Activated CD4-positive, alpha-beta T cell treated with anti-CD3 and anti-CD28 coated beads for 36 hours (primary cell): ENCODE data around the gene SOX6. TPM values are rescaled to one million over a fixed set of nuclear protein-coding genes. Genes with fewer than 3 reads are reported as not detected.

Experiments
- ATAC-seq: fragments of 200-7000 bp; cut with Tn5 transposase; one replicate; pipeline ENCODE4 v1.10.0; 2021; ENCODE audit warnings: mild to moderate bottlenecking, moderate library complexity
- CTCF ChIA-PET: fragments of 350-600 bp; sonication (Branson Sonifier 250); formaldehyde crosslinking; loops from one replicate; lab custom pipeline; 2021; ENCODE audit warnings: antibody characterized with exemption; lab: Charles Lee
- POLR2A ChIA-PET: fragments of 350-600 bp; sonication (Branson Sonifier 250); formaldehyde crosslinking; loops from one replicate; lab custom pipeline; 2021; ENCODE audit warnings: antibody characterized with exemption, inconsistent platforms; lab: Charles Lee
- DNase-seq: peaks from one replicate; pipeline ENCODE4 v3.0.0-alpha.2; 2020
- H3K27ac Mint-ChIP-seq: one replicate; pipeline ENCODE4 v1.8.0; 2021; ENCODE audit warnings: mixed read lengths
- H3K27me3 Mint-ChIP-seq: one replicate; pipeline ENCODE4 v1.8.0; 2021; ENCODE audit warnings: mixed read lengths
- H3K36me3 Mint-ChIP-seq: one replicate; pipeline ENCODE4 v1.8.0; 2021; ENCODE audit warnings: low read depth, mixed read lengths
- H3K4me1 Mint-ChIP-seq: one replicate; pipeline ENCODE4 v1.8.0; 2021; ENCODE audit warnings: mixed read lengths
- H3K4me3 Mint-ChIP-seq: one replicate; pipeline ENCODE4 v1.8.0; 2021; ENCODE audit warnings: mild to moderate bottlenecking, moderate library complexity, mixed read lengths
- H3K9me3 Mint-ChIP-seq: one replicate; pipeline ENCODE4 v1.8.0; 2021; ENCODE audit warnings: low read depth, mixed read lengths
- intact Hi-C, 2 experiments: fragments of 100-400 bp; cut with DNase I in 1 of 2; cut with micrococcal nuclease in 1 of 2; formaldehyde crosslinking; loops; one replicate each; pipeline versions ENCODE4 v1.14.2 to v1.15.1; 2022 to 2024; cut with DNase I, micrococcal nuclease
- total RNA-seq, 2 experiments: library from RNA; stranded (reverse); gene quantifications; one replicate each; pipeline ENCODE4 v1.2.3, GENCODE V29; 2021

SOX6 gene
- total RNA-seq, 2 experiments from 2014 or later: 0.46 TPM; not detected in 1

- no peak overlapping the region for H3K4me3 Mint-ChIP-seq
- no peak overlapping the region for H3K27ac Mint-ChIP-seq
- H3K4me1 Mint-ChIP-seq: no peaks in the 10 kb centered on the region
- no peaks in the 10 kb centered on the region for H3K9me3 Mint-ChIP-seq
- ChIA-PET POLR2A (no interaction called here), CTCF (no interaction called here)
- intact Hi-C loops: no loop called here
- H3K36me3 Mint-ChIP-seq: no peaks in the 10 kb centered on the region
- no peak for ATAC-seq
- H3K27me3 Mint-ChIP-seq: peaks cover 3% of the 10 kb centered on the region
- no peak for DNase-seq
Measured at GRCh38 chr11:16018931-16019330, 337.4 kb downstream of the SOX6 start.

- Mint-ChIP-seq H3K4me1 (no peaks in the 10 kb centered on the region), H3K27ac (no peak overlapping the region), H3K27me3 (peaks cover 3% of the 10 kb centered on the region), H3K4me3 (no peak overlapping the region), H3K36me3 (no peaks in the 10 kb centered on the region), H3K9me3 (no peaks in the 10 kb centered on the region)
- no peak for DNase-seq
- intact Hi-C loops: no loop called here
- ChIA-PET CTCF (no interaction called here), POLR2A (no interaction called here)
- no peak for ATAC-seq
Measured at GRCh38 chr11:16016468-16016829, 339.9 kb downstream of the SOX6 start.

GRCh38 chr11:16015741-16016467, 340.4 kb downstream of the SOX6 start:
- intact Hi-C loops: no loop called here
- no peaks in the 10 kb centered on the region for H3K36me3 Mint-ChIP-seq
- ATAC-seq: no peak

GRCh38 chr11:16013649-16014275, 342.6 kb downstream of the SOX6 start:
- Mint-ChIP-seq H3K4me3 (no peak overlapping the region), H3K4me1 (no peaks in the 10 kb centered on the region), H3K36me3 (no peaks in the 10 kb centered on the region), H3K9me3 (no peaks in the 10 kb centered on the region), H3K27ac (no peak overlapping the region), H3K27me3 (peaks cover 3% of the 10 kb centered on the region)
- intact Hi-C loops: no loop called here
- DNase-seq (no peak), ATAC-seq (no peak)
- CTCF ChIA-PET: no interaction called here
- POLR2A ChIA-PET: no interaction called here

More at GRCh38 chr11:16015741-16016467, 340.4 kb downstream of the SOX6 start:
- POLR2A ChIA-PET: no interaction called here
- H3K4me3 Mint-ChIP-seq: no peak overlapping the region
- H3K27me3 Mint-ChIP-seq: peaks cover 3% of the 10 kb centered on the region
- no peak for DNase-seq
- H3K27ac Mint-ChIP-seq: no peak overlapping the region
- H3K4me1 Mint-ChIP-seq: no peaks in the 10 kb centered on the region
- H3K9me3 Mint-ChIP-seq: no peaks in the 10 kb centered on the region
- CTCF ChIA-PET: no interaction called here

GRCh38 chr11:16013242-16013641, 343.1 kb downstream of the SOX6 start:
- H3K4me3 Mint-ChIP-seq: no peak overlapping the region
- ChIA-PET POLR2A (no interaction called here), CTCF (no interaction called here)
- no peak overlapping the region for H3K27ac Mint-ChIP-seq
- intact Hi-C loops: no loop called here
- peaks cover 3% of the 10 kb centered on the region for H3K27me3 Mint-ChIP-seq
- no peak for DNase-seq
- no peaks in the 10 kb centered on the region for H3K9me3 Mint-ChIP-seq
- ATAC-seq: no peak
- H3K4me1 Mint-ChIP-seq: no peaks in the 10 kb centered on the region
- H3K36me3 Mint-ChIP-seq: no peaks in the 10 kb centered on the region

GRCh38 chr11:16012125-16012751, 344.1 kb downstream of the SOX6 start:
- Mint-ChIP-seq H3K4me3 (no peak overlapping the region), H3K27ac (no peak overlapping the region), H3K9me3 (no peaks in the 10 kb centered on the region), H3K36me3 (no peaks in the 10 kb centered on the region), H3K27me3 (no peaks in the 10 kb centered on the region), H3K4me1 (no peaks in the 10 kb centered on the region)
- intact Hi-C loops: no loop called here
- ChIA-PET CTCF (no interaction called here), POLR2A (no interaction called here)
- no peak for ATAC-seq
- DNase-seq: no peak

- POLR2A ChIA-PET: no interaction called here
- H3K4me1 Mint-ChIP-seq: no peaks in the 10 kb centered on the region
- intact Hi-C loops: no loop called here
- no peak overlapping the region for H3K4me3 Mint-ChIP-seq
- H3K27ac Mint-ChIP-seq: no peak overlapping the region
- no peaks in the 10 kb centered on the region for H3K9me3 Mint-ChIP-seq
- DNase-seq (no peak), ATAC-seq (no peak)
- CTCF ChIA-PET: interaction anchor here (1.2 kb wide), 1 partner anchor 17 kb away, joined by 3 read pairs; no protein-coding TSS in a partner anchor
- H3K27me3 Mint-ChIP-seq: no peaks in the 10 kb centered on the region
- no peaks in the 10 kb centered on the region for H3K36me3 Mint-ChIP-seq
Measured at GRCh38 chr11:16011396-16011795, 344.9 kb downstream of the SOX6 start.

- intact Hi-C loops: no loop called here
- Mint-ChIP-seq H3K9me3 (no peaks in the 10 kb centered on the region), H3K27me3 (no peaks in the 10 kb centered on the region), H3K36me3 (no peaks in the 10 kb centered on the region), H3K27ac (no peak overlapping the region), H3K4me3 (no peak overlapping the region), H3K4me1 (no peaks in the 10 kb centered on the region)
- ATAC-seq (no peak), DNase-seq (no peak)
- ChIA-PET CTCF (no interaction called here), POLR2A (no interaction called here)
Measured at GRCh38 chr11:16009021-16009420, 347.3 kb downstream of the SOX6 start.

- ChIA-PET CTCF (no interaction called here), POLR2A (no interaction called here)
- intact Hi-C loops: no loop called here
- DNase-seq: no peak
- no peak overlapping the region for H3K27ac Mint-ChIP-seq
- no peaks in the 10 kb centered on the region for H3K9me3 Mint-ChIP-seq
- H3K4me1 Mint-ChIP-seq: no peaks in the 10 kb centered on the region
- no peak overlapping the region for H3K4me3 Mint-ChIP-seq
- H3K36me3 Mint-ChIP-seq: no peaks in the 10 kb centered on the region
- no peak for ATAC-seq
- no peaks in the 10 kb centered on the region for H3K27me3 Mint-ChIP-seq
Measured at GRCh38 chr11:16007514-16007913, 348.8 kb downstream of the SOX6 start.

- Mint-ChIP-seq H3K9me3 (no peaks in the 10 kb centered on the region), H3K36me3 (no peaks in the 10 kb centered on the region)
- intact Hi-C loops: no loop called here
Measured at GRCh38 chr11:16002942-16003341, 353.4 kb downstream of the SOX6 start.

GRCh38 chr11:16001899-16002426, 354.4 kb downstream of the SOX6 start:
- DNase-seq (no peak), ATAC-seq (no peak)
- no peaks in the 10 kb centered on the region for H3K4me1 Mint-ChIP-seq
- ChIA-PET CTCF (interaction anchor here (0.5 kb wide), 1 partner anchor 63 kb away, joined by 3 read pairs; no protein-coding TSS in a partner anchor), POLR2A (interaction anchor here (0.6 kb wide), 1 partner anchor 95 kb away, joined by 3 read pairs; no protein-coding TSS in a partner anchor)
- intact Hi-C loops: no loop called here
- H3K9me3 Mint-ChIP-seq: no peaks in the 10 kb centered on the region
- no peaks in the 10 kb centered on the region for H3K27me3 Mint-ChIP-seq
- H3K4me3 Mint-ChIP-seq: no peak overlapping the region
- no peak overlapping the region for H3K27ac Mint-ChIP-seq
- no peaks in the 10 kb centered on the region for H3K36me3 Mint-ChIP-seq

More at GRCh38 chr11:16002942-16003341, 353.4 kb downstream of the SOX6 start:
- POLR2A ChIA-PET: no interaction called here
- CTCF ChIA-PET: no interaction called here
- ATAC-seq (no peak), DNase-seq (no peak)
- no peaks in the 10 kb centered on the region for H3K27me3 Mint-ChIP-seq
- H3K27ac Mint-ChIP-seq: no peak overlapping the region
- no peaks in the 10 kb centered on the region for H3K4me1 Mint-ChIP-seq
- no peak overlapping the region for H3K4me3 Mint-ChIP-seq
